Measurements from ENCODE around the gene GHR.
"Not testable (repeated sequence)": the region's sequence is repeated elsewhere in the genome, so short reads cannot be mapped to it uniquely, and the experiment has no call there.

DNA sequence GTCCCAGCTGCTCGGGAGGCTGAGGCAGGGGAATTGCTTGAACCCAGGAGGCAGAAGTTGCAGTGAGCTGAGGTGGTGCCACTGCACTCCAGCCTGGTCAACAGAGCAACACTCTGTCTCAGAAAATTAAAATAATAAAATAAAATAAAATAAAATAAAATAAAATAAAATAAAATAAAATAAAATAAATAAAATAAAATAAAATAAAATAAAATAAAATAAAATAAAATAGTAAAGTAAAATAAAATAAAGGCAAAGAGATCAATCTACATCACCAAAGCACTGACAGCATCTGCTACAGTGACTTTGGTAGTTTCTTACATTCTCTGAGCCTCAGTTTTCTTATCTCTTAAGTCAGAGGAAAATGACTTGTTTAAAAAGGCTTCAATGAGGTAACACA is 152.7 kb downstream of the GHR start:
- TF ChIP-seq, protein P1, sequence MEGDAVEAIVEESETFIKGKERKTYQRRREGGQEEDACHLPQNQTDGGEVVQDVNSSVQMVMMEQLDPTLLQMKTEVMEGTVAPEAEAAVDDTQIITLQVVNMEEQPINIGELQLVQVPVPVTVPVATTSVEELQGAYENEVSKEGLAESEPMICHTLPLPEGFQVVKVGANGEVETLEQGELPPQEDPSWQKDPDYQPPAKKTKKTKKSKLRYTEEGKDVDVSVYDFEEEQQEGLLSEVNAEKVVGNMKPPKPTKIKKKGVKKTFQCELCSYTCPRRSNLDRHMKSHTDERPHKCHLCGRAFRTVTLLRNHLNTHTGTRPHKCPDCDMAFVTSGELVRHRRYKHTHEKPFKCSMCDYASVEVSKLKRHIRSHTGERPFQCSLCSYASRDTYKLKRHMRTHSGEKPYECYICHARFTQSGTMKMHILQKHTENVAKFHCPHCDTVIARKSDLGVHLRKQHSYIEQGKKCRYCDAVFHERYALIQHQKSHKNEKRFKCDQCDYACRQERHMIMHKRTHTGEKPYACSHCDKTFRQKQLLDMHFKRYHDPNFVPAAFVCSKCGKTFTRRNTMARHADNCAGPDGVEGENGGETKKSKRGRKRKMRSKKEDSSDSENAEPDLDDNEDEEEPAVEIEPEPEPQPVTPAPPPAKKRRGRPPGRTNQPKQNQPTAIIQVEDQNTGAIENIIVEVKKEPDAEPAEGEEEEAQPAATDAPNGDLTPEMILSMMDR (IDR thresholded peaks at IDR 0.05; ENCODE audit: poor library complexity, severe bottlenecking): not testable (repeated sequence)
- not testable (repeated sequence) for TF ChIP-seq EZH2 (IDR thresholded peaks at IDR 0.05; ENCODE audit: borderline replicate concordance, insufficient read depth, low read length, poor library complexity, severe bottlenecking); EP300 (conservative IDR thresholded peaks at IDR 0.05; ENCODE audit: poor library complexity, severe bottlenecking); POLR2AphosphoS5 (IDR thresholded peaks at IDR 0.05); MXI1 (conservative IDR thresholded peaks at IDR 0.05; ENCODE audit: poor library complexity, severe bottlenecking); TAF1 (IDR thresholded peaks at IDR 0.05; ENCODE audit: low read depth); RAD21 (conservative IDR thresholded peaks at IDR 0.05)
- TF ChIP-seq, protein P2, sequence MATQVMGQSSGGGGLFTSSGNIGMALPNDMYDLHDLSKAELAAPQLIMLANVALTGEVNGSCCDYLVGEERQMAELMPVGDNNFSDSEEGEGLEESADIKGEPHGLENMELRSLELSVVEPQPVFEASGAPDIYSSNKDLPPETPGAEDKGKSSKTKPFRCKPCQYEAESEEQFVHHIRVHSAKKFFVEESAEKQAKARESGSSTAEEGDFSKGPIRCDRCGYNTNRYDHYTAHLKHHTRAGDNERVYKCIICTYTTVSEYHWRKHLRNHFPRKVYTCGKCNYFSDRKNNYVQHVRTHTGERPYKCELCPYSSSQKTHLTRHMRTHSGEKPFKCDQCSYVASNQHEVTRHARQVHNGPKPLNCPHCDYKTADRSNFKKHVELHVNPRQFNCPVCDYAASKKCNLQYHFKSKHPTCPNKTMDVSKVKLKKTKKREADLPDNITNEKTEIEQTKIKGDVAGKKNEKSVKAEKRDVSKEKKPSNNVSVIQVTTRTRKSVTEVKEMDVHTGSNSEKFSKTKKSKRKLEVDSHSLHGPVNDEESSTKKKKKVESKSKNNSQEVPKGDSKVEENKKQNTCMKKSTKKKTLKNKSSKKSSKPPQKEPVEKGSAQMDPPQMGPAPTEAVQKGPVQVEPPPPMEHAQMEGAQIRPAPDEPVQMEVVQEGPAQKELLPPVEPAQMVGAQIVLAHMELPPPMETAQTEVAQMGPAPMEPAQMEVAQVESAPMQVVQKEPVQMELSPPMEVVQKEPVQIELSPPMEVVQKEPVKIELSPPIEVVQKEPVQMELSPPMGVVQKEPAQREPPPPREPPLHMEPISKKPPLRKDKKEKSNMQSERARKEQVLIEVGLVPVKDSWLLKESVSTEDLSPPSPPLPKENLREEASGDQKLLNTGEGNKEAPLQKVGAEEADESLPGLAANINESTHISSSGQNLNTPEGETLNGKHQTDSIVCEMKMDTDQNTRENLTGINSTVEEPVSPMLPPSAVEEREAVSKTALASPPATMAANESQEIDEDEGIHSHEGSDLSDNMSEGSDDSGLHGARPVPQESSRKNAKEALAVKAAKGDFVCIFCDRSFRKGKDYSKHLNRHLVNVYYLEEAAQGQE (IDR thresholded peaks at IDR 0.05; ENCODE audit: borderline replicate concordance): not testable (repeated sequence)

Data from neural cell (in vitro differentiated cells).